Gastroesophageal sphincter (tissue), 3 donors: ENCODE results near the gene FAM43A.

Experiments used
- CTCF ChIP-seq, 4 experiments: fragments of 200-600 bp in 2 of 4; fragments of 450-650 bp in 2 of 4; sonication (generic) in 1 of 4; IDR thresholded peaks; one replicate each; pipeline ENCODE4 v1.5.1; 2017 to 2019; ENCODE audit warnings: antibody characterized with exemption in 4 of 4, mild to moderate bottlenecking in 2 of 4, moderate library complexity in 2 of 4
- POLR2A ChIP-seq, 2 donors: fragments of 450-650 bp; IDR thresholded peaks; one replicate each; pipeline ENCODE4 v1.6.1; 2017; ENCODE audit warnings: antibody characterized with exemption in 2 of 2, mild to moderate bottlenecking in 2 of 2, moderate library complexity in 1 of 2

DNA sequence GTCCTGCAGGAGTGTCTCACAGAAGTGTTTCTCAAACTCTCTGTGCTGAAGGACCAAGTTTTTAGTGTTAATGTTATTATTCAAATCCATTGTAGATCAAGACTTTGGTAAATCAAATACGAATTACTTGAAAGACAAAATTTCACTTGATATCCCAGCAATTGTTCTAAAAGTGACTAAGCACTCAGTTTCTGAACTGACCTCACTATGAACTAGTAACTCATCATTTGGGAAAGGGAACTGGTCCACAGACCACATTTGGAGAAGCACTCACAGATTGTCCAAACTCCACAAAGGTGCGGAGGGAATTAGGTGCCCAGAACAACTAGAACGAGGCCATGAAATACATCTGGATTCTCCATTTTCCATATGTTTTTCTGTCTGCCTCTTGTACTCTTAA lies 25.6 kb downstream of the FAM43A start:
- no peak for TF ChIP-seq CTCF (IDR thresholded peaks at IDR 0.05)
- no peak for TF ChIP-seq POLR2A (IDR thresholded peaks at IDR 0.05)
